Glutamatergic neuron (in vitro differentiated cells): Measurements from ENCODE around the gene ATP1A2. TPM values are rescaled to one million over a fixed set of nuclear protein-coding genes. Genes with fewer than 3 reads are reported as not detected.

ENCODE experiments used
- DNase-seq: peaks from one replicate; pipeline ENCODE4 v3.0.0; 2022
- H3K27ac Mint-ChIP-seq: one replicate; pipeline ENCODE4 v1.8.0; 2020; ENCODE audit warnings: mild to moderate bottlenecking, mixed read lengths, inconsistent platforms; ENCODE audit not compliant: unreplicated experiment
- H3K27me3 Mint-ChIP-seq: one replicate; pipeline ENCODE4 v1.8.0; 2020; ENCODE audit warnings: mild to moderate bottlenecking, moderate library complexity, mixed read lengths, inconsistent platforms; ENCODE audit not compliant: unreplicated experiment
- H3K36me3 Mint-ChIP-seq: one replicate; pipeline ENCODE4 v1.8.0; 2020; ENCODE audit warnings: mild to moderate bottlenecking, mixed read lengths, inconsistent platforms; ENCODE audit not compliant: unreplicated experiment
- H3K4me1 Mint-ChIP-seq: one replicate; pipeline ENCODE4 v1.8.0; 2020; ENCODE audit warnings: mild to moderate bottlenecking, low read depth, mixed read lengths, inconsistent platforms; ENCODE audit not compliant: unreplicated experiment
- H3K4me3 Mint-ChIP-seq: one replicate; pipeline ENCODE4 v1.8.0; 2020; ENCODE audit warnings: mild to moderate bottlenecking, mixed read lengths, inconsistent platforms; ENCODE audit not compliant: unreplicated experiment
- H3K9me3 Mint-ChIP-seq: one replicate; pipeline ENCODE4 v1.8.0; 2020; ENCODE audit warnings: mild to moderate bottlenecking, moderate library complexity, mixed read lengths, inconsistent platforms; ENCODE audit not compliant: unreplicated experiment
- total RNA-seq: library from RNA; stranded (reverse); fragmentation: NEBNext Ultra II Directional; extraction: Animal tissue kit (Norgen Biotek cat#: 25700); gene quantifications from one replicate; pipeline ENCODE4 v1.2.1, GENCODE V29; 2021; ENCODE audit not compliant: unreplicated experiment
- TF ChIP-seq, protein P1 (sequence below): fragments of 200-600 bp; sonication (generic); IDR thresholded peaks from one replicate; pipeline ENCODE4 v1.5.0; 2021; ENCODE audit not compliant: partially characterized antibody, unreplicated experiment

ATP1A2 gene
- total RNA-seq, 1 donor from 2014 or later: not detected

GRCh38 chr1:160081261-160081936, 34.2 kb upstream of the ATP1A2 start, which contains the start of gene KCNJ9:
Gene KCNJ9, plus strand, starts transcription at chr1:160081538. Its CDS starts 2,493 bp downstream, at chr1:160084031.
- peak within 1 kb of the TSS; percentile 83 for H3K27ac Mint-ChIP-seq
- H3K4me1 Mint-ChIP-seq: peaks cover 16% of the 10 kb centered on the region
- H3K4me3 Mint-ChIP-seq: peak within 1 kb of the TSS; percentile 87
- H3K36me3 Mint-ChIP-seq: no peaks in the 10 kb centered on the region
- H3K27me3 Mint-ChIP-seq: peaks cover 14% of the 10 kb centered on the region
- peak; percentile 67 for DNase-seq
- TF ChIP-seq, protein P1, sequence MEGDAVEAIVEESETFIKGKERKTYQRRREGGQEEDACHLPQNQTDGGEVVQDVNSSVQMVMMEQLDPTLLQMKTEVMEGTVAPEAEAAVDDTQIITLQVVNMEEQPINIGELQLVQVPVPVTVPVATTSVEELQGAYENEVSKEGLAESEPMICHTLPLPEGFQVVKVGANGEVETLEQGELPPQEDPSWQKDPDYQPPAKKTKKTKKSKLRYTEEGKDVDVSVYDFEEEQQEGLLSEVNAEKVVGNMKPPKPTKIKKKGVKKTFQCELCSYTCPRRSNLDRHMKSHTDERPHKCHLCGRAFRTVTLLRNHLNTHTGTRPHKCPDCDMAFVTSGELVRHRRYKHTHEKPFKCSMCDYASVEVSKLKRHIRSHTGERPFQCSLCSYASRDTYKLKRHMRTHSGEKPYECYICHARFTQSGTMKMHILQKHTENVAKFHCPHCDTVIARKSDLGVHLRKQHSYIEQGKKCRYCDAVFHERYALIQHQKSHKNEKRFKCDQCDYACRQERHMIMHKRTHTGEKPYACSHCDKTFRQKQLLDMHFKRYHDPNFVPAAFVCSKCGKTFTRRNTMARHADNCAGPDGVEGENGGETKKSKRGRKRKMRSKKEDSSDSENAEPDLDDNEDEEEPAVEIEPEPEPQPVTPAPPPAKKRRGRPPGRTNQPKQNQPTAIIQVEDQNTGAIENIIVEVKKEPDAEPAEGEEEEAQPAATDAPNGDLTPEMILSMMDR: no peak
- peaks cover 6% of the 10 kb centered on the region for H3K9me3 Mint-ChIP-seq

- peak overlapping the region; percentile 77 for H3K4me3 Mint-ChIP-seq
- no peak overlapping the region for H3K27ac Mint-ChIP-seq
- H3K36me3 Mint-ChIP-seq: no peaks in the 10 kb centered on the region
- TF ChIP-seq, protein P1: no peak
- H3K4me1 Mint-ChIP-seq: peaks cover 16% of the 10 kb centered on the region
- no peak for DNase-seq
- H3K27me3 Mint-ChIP-seq: peaks cover 14% of the 10 kb centered on the region
- peaks cover 6% of the 10 kb centered on the region for H3K9me3 Mint-ChIP-seq
These were observed 33.1 kb upstream of the ATP1A2 start for GRCh38 chr1:160082487-160082886.

DNA sequence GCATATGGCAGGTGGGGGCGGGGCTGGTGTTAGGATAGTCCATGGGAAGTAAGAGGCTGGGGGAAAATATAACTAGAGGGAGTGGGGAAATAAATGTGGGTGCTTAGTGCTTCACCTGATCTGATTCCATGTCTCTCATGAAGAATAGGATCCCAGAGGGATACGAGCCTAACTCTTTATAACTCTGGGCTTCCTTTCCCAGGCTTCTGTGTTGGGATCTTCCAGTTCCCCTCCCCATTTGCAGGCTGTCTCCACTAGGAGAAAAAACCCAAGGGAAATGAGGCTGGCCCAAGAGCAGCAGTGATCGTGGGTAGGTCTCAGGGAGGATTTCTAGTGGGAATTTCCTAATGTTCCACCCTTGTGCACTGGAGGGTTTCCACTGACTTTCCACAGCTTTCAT, 32.6 kb upstream of the ATP1A2 start:
- Mint-ChIP-seq H3K36me3 (no peaks in the 10 kb centered on the region), H3K9me3 (peaks cover 6% of the 10 kb centered on the region), H3K27me3 (peaks cover 14% of the 10 kb centered on the region), H3K27ac (no peak overlapping the region), H3K4me1 (peaks cover 16% of the 10 kb centered on the region), H3K4me3 (peak overlapping the region; percentile 71)
- TF ChIP-seq, protein P1: no peak
- no peak for DNase-seq

- DNase-seq: peak; percentile 63
- Mint-ChIP-seq H3K9me3 (peaks cover 8% of the 10 kb centered on the region), H3K36me3 (no peaks in the 10 kb centered on the region), H3K4me1 (peaks cover 16% of the 10 kb centered on the region), H3K27ac (no peak overlapping the region), H3K4me3 (peak overlapping the region; percentile 82), H3K27me3 (peaks cover 13% of the 10 kb centered on the region)
- TF ChIP-seq, protein P1: peak; percentile 34
These were observed 31.4 kb upstream of the ATP1A2 start for GRCh38 chr1:160083968-160084770.

DNA sequence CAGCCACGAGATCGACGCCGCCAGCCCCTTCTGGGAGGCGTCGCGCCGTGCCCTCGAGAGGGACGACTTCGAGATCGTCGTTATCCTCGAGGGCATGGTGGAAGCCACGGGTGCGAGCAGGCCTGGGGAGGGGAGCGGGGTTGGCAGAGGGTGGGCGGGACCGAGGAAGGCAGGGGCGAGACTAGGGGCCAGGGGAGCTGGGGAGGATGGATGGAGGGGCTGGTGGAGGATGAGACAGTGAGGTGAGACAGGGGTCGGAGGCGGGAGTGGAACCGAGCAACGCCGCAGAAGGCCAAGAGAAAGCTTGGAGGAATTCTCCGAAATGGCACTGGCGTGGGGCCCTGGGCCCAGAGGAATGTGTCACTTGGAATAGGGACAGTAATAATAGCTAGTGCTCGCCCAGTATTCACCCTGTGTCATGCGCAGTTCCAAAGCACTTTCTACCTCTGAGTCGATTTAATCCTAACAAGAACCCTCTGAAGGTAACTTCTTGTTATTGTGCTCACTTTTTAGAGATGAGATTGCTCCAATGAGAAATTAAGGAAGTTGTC, 30.7 kb upstream of the ATP1A2 start:
- H3K36me3 Mint-ChIP-seq: no peaks in the 10 kb centered on the region
- TF ChIP-seq, protein P1: no peak
- peaks cover 16% of the 10 kb centered on the region for H3K4me1 Mint-ChIP-seq
- peaks cover 8% of the 10 kb centered on the region for H3K9me3 Mint-ChIP-seq
- H3K4me3 Mint-ChIP-seq: peak overlapping the region; percentile 82
- H3K27ac Mint-ChIP-seq: no peak overlapping the region
- peaks cover 13% of the 10 kb centered on the region for H3K27me3 Mint-ChIP-seq
- no peak for DNase-seq
